ENCODE data around the gene PIGBOS1. TPM values are rescaled to one million over a fixed set of nuclear protein-coding genes. Genes with fewer than 3 reads are reported as not detected.
A peak's percentile ranks its signal among the peaks of the same experiment; 100 is the strongest.

PIGBOS1 gene, protein sequence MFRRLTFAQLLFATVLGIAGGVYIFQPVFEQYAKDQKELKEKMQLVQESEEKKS
- 10 to 100 TPM in 1 of 2 experiments, 1 to 10 TPM in 1; 8.8 to 11.0 TPM for total RNA-seq

DNA sequence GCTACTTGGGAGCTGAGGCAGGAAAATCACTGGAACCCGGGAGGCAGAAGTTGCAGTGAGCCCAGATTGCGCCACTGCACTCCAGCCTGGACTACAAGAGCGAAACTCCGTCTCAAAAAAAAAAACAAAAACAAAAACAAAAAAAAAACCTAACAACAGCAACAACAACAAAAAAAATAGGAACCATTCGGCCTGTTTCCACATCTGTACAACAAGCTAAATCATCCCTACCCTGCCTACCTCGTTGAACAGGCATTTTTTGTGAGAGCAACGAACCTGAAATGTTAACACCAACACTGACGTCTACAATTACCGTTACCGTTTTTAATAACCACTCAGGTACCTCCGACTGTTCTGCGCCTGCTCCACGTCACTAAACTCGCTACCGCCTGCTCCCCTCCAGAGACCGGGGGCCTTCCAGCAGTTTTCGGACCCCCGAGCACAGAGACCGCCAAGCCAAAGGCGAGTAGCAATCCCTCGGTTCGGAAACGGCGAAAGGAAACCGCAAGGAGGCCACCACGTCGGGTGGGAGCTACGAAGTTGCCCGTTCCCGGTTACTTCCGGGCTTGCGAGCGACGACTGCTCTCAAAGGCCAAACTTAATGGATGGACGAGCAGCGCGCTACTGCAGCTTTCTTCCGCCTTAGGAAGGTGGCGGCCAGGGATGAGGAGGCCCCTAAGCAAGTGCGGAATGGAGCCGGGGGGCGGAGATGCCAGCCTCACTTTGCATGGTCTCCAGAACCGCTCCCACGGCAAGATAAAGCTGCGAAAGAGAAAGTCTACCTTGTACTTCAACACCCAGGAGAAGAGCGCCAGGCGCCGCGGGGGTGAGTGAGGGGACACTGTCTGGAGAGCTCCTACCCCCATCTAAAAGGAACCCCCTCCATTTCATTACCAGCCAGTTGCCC lies at the start of gene PIGBOS1, which contains the start of gene PIGB:
PIGBOS1 (minus strand) TSS at position 536 of the 907 bp plus-strand sequence. CDS start 1,331 bp downstream, outside the sequence.
PIGB (plus strand) TSS at position 635 of the 907 bp plus-strand sequence; CDS start at position 664, 29 bp downstream.
- peak within 1 kb of the TSS; percentile 99 for H3K27ac Mint-ChIP-seq
- peak within 1 kb of the TSS; percentile 97 for H3K4me3 Mint-ChIP-seq
- H3K36me3 Mint-ChIP-seq (ENCODE audit: low read depth): peaks cover 24% of the 10 kb centered on the region
- no peaks in the 10 kb centered on the region for H3K27me3 Mint-ChIP-seq
- ChIA-PET POLR2A (interaction anchor here (0.6 to 1.3 kb wide), 6 partner anchors 39 to 122 kb away, joined by 3 to 4 read pairs (median 3); partner anchors contain the start of genes CCPG1, PIERCE2 and RSL24D1), CTCF (interaction anchor here (0.6 to 2.7 kb wide), 8 partner anchors 28 to 122 kb away, joined by 3 to 12 read pairs (median 3); partner anchors contain the start of genes CCPG1, PIERCE2 and RSL24D1)
- no peaks in the 10 kb centered on the region for H3K9me3 Mint-ChIP-seq (ENCODE audit: low read depth)
- DNase-seq: peak; percentile 88
- peaks cover 51% of the 10 kb centered on the region for H3K4me1 Mint-ChIP-seq
- peak; percentile 89 for ATAC-seq
- intact Hi-C loops (cut with DNase I, micrococcal nuclease): loop anchor here (1.0 to 2.0 kb wide), 5 partner anchors 30 to 122 kb away; partner anchors contain the start of genes CCPG1 (in 2 of the 2), PIERCE2 (in 2 of the 2) and RAB27A (in 1 of the 2)

DNA sequence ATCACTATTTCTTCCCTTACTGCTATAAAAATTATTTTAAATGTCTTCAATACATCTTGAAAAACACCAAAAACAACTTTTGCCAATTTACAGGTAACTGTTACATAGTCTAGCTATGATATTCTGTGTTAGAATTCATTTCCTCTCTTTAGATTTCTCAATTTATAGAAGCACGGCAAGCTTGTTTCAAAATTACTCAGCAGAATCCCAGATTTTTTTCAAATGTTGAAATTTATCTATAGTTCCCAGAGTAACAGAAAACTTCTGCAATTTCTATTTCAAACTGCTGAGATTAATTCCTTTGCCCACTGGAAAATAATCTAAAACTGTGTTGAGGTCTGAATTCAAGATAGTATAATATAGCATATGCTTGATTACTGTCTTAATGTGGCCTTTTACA lies 48.1 kb upstream of the PIGBOS1 start:
- DNase-seq (no peak), ATAC-seq (no peak)
- no peaks in the 10 kb centered on the region for H3K9me3 Mint-ChIP-seq (ENCODE audit: low read depth)
- H3K4me1 Mint-ChIP-seq: peaks cover 3% of the 10 kb centered on the region
- CTCF ChIA-PET: interaction anchor here (1.0 kb wide), 1 partner anchor 35 kb away, joined by 5 read pairs; no protein-coding TSS in a partner anchor
- intact Hi-C loops (cut with DNase I, micrococcal nuclease): no loop called here
- no peak overlapping the region for H3K4me3 Mint-ChIP-seq
- peaks cover 5% of the 10 kb centered on the region for H3K36me3 Mint-ChIP-seq (ENCODE audit: low read depth)
- no peak overlapping the region for H3K27ac Mint-ChIP-seq
- H3K27me3 Mint-ChIP-seq: no peaks in the 10 kb centered on the region
- POLR2A ChIA-PET: no interaction called here

DNA sequence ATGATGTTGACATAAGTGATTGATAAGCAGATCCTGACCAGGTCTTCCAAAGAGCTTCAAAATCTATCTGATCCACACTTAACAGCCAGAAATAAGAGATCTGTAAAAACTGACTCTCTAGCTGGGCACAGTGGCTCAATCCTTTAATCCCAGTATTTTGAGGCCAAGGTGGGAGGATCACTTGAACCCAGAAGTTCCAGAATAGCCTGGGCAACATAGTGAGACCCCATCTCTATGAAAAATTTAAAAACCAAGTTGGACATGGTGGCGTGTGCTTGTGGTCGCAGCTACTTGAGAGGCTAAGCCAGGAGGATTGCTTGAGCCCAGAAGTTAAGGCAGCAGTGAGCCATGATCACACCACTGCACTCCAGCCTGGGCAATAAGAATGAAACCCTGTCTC lies 43.7 kb upstream of the PIGBOS1 start:
- Mint-ChIP-seq H3K4me1 (peaks cover 3% of the 10 kb centered on the region), H3K9me3 (ENCODE audit: low read depth) (no peaks in the 10 kb centered on the region), H3K27ac (peak overlapping the region; percentile 23), H3K27me3 (no peaks in the 10 kb centered on the region), H3K36me3 (ENCODE audit: low read depth) (peaks cover 7% of the 10 kb centered on the region), H3K4me3 (no peak overlapping the region)
- intact Hi-C loops (cut with DNase I, micrococcal nuclease): no loop called here
- ATAC-seq (no peak), DNase-seq (no peak)
- ChIA-PET POLR2A (no interaction called here), CTCF (no interaction called here)

DNA sequence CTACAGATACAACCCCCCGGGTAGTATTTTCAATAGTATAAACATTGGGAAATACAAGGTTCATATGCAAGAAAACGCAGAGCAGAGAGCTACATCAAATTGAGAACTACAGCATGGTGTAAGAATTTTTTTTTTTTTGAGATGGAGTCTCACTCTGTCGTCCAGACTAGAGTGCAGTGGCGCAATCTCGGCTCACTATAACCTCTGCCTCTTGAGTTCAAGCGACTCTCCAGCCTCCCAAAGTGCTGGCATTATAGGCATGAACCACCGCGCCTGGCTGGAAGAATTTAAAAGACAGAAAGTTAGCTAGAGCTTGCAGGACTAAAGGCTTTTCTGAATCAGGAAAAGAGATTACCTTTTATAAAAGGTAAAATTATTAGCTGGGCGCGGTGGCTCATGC lies 42.1 kb upstream of the PIGBOS1 start:
- intact Hi-C loops (cut with DNase I, micrococcal nuclease): no loop called here
- ATAC-seq (no peak), DNase-seq (no peak)
- POLR2A ChIA-PET: interaction anchor here (0.7 kb wide), 1 partner anchor 117 kb away, joined by 5 read pairs; no protein-coding TSS in a partner anchor
- no peaks in the 10 kb centered on the region for H3K27me3 Mint-ChIP-seq
- H3K9me3 Mint-ChIP-seq (ENCODE audit: low read depth): no peaks in the 10 kb centered on the region
- CTCF ChIA-PET: interaction anchor here (0.8 kb wide), 1 partner anchor 10 kb away, joined by 3 read pairs; no protein-coding TSS in a partner anchor
- no peak overlapping the region for H3K27ac Mint-ChIP-seq
- no peaks in the 10 kb centered on the region for H3K4me1 Mint-ChIP-seq
- peaks cover 14% of the 10 kb centered on the region for H3K36me3 Mint-ChIP-seq (ENCODE audit: low read depth)
- H3K4me3 Mint-ChIP-seq: no peak overlapping the region

DNA sequence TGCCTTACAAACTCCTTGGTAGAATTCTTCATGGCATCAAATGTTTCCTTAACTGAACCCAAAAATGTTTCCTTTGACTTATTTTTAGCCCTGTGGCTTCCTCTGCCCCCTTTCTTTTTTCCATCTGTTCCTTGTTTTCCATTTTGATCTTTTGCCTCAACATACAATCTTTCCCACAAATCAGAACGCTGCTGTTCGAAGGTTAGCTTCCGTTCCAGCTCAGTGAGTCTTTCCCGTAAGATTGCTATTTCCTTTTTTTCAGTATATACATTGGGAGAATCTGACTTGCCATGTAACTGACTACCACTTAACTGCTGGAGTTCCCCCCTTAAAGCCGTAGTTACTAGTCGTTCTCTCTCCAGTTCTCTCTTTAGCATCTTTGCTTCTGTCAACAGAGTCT lies 41.3 kb upstream of the PIGBOS1 start:
- ATAC-seq (no peak), DNase-seq (no peak)
- no peaks in the 10 kb centered on the region for H3K4me1 Mint-ChIP-seq
- POLR2A ChIA-PET: interaction anchor here (0.7 kb wide), 1 partner anchor 118 kb away, joined by 5 read pairs; no protein-coding TSS in a partner anchor
- peak overlapping the region; percentile 34 for H3K27ac Mint-ChIP-seq
- no peaks in the 10 kb centered on the region for H3K9me3 Mint-ChIP-seq (ENCODE audit: low read depth)
- H3K36me3 Mint-ChIP-seq (ENCODE audit: low read depth): peaks cover 15% of the 10 kb centered on the region
- H3K27me3 Mint-ChIP-seq: no peaks in the 10 kb centered on the region
- H3K4me3 Mint-ChIP-seq: no peak overlapping the region
- CTCF ChIA-PET: interaction anchor here (0.9 kb wide), 1 partner anchor 59 kb away, joined by 3 read pairs; no protein-coding TSS in a partner anchor
- intact Hi-C loops (cut with DNase I, micrococcal nuclease): no loop called here

DNA sequence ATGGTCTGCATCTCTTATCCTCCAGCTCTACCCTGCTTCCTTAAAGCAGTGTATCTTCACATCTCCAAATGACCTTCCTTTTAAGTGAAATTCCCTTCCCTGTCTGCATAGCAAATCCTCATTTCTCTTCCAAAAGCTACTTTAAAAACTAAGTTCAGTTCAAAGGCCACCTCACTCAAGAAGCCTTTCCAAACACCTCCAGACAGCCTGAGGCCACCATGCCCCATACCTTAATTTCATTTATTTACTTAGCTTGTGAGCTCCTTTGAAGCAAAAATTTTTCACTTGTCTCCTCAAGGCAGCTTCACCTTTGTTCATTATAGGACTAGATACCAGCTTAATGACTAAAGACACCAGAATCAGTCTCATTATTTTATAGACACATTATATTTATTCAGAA lies 39.5 kb upstream of the PIGBOS1 start:
- no peak overlapping the region for H3K4me3 Mint-ChIP-seq
- POLR2A ChIA-PET: interaction anchor here (0.8 kb wide), 1 partner anchor 91 kb away, joined by 3 read pairs; no protein-coding TSS in a partner anchor
- intact Hi-C loops (cut with DNase I, micrococcal nuclease): no loop called here

DNA sequence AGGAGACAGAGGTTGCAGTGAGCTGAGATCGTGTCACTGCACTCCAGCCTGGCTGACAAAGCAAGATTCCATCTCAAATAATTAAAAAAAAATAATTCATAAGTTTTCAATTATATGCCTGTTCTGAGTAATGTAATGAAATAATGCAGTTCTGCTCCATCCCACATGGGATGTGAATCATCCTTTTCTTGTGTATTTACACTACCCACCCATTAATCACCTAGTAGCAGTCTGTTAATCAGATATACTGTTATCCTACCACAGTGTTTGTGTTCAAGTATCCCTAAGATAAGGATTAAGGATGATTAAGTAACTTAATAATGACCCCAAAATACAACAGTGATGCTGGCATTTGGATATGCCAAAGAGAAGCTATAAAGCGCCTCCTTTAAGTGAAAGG lies 38.9 kb upstream of the PIGBOS1 start:
- POLR2A ChIA-PET: interaction anchor here (0.6 to 1.0 kb wide), 2 partner anchors 38 to 128 kb away, joined by 3 read pairs; partner anchors contain the start of genes PIGB and PIGBOS1
- intact Hi-C loops (cut with DNase I, micrococcal nuclease): no loop called here

More for the DNA sequence above, 39.5 kb upstream of the PIGBOS1 start:
- no peak for ATAC-seq
- H3K27ac Mint-ChIP-seq: peak overlapping the region; percentile 17
- H3K9me3 Mint-ChIP-seq (ENCODE audit: low read depth): no peaks in the 10 kb centered on the region
- no peak for DNase-seq
- no peaks in the 10 kb centered on the region for H3K4me1 Mint-ChIP-seq
- H3K27me3 Mint-ChIP-seq: no peaks in the 10 kb centered on the region
- H3K36me3 Mint-ChIP-seq (ENCODE audit: low read depth): peaks cover 16% of the 10 kb centered on the region
- CTCF ChIA-PET: interaction anchor here (0.8 to 1.5 kb wide), 3 partner anchors 52 to 150 kb away, joined by 3 read pairs; no protein-coding TSS in a partner anchor

DNA sequence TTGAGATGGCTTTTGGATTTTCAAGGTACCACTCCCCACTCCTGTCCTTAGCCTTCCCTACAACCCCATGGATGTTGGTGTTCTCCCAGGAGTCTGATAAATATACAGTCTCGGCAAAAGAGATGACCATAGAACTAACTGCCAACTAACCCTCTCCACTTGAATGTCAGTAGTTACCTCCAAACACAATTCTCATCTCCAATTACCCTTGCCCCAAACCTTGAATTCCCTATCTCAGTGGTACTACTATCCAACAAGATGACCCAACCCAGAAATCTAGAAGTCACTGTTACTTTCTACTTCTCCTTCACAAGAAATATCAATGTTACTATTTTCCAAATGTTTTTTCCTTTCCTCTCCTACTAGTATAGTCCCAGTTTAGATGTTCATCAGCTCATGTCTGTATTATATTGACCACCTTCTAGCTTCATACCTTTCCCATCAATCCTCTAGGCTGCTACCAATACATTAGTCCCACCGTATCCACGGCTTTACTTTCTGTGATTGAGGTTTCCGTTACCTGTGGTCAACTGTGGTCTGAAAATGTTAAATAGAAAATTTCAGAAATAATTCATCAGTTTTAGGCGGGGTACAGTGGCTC lies 38.2 kb upstream of the PIGBOS1 start:
- ChIA-PET CTCF (interaction anchor here (0.8 kb wide), 1 partner anchor 27 kb away, joined by 4 read pairs; no protein-coding TSS in a partner anchor), POLR2A (interaction anchor here (1.0 kb wide), 1 partner anchor 38 kb away, joined by 3 read pairs; the partner anchor contains the start of genes PIGB and PIGBOS1)
- DNase-seq (no peak), ATAC-seq (no peak)
- H3K4me1 Mint-ChIP-seq: no peaks in the 10 kb centered on the region
- peaks cover 16% of the 10 kb centered on the region for H3K36me3 Mint-ChIP-seq (ENCODE audit: low read depth)
- no peak overlapping the region for H3K27ac Mint-ChIP-seq
- H3K9me3 Mint-ChIP-seq (ENCODE audit: low read depth): no peaks in the 10 kb centered on the region
- no peak overlapping the region for H3K4me3 Mint-ChIP-seq
- intact Hi-C loops (cut with DNase I, micrococcal nuclease): no loop called here
- H3K27me3 Mint-ChIP-seq: no peaks in the 10 kb centered on the region

More for the DNA sequence above, 38.9 kb upstream of the PIGBOS1 start:
- Mint-ChIP-seq H3K27ac (no peak overlapping the region), H3K27me3 (no peaks in the 10 kb centered on the region), H3K4me1 (no peaks in the 10 kb centered on the region), H3K4me3 (no peak overlapping the region), H3K9me3 (ENCODE audit: low read depth) (no peaks in the 10 kb centered on the region), H3K36me3 (ENCODE audit: low read depth) (peaks cover 16% of the 10 kb centered on the region)
- DNase-seq (no peak), ATAC-seq (no peak)
- CTCF ChIA-PET: interaction anchor here (0.8 to 1.5 kb wide), 2 partner anchors 28 to 150 kb away, joined by 3 to 4 read pairs; no protein-coding TSS in a partner anchor

DNA sequence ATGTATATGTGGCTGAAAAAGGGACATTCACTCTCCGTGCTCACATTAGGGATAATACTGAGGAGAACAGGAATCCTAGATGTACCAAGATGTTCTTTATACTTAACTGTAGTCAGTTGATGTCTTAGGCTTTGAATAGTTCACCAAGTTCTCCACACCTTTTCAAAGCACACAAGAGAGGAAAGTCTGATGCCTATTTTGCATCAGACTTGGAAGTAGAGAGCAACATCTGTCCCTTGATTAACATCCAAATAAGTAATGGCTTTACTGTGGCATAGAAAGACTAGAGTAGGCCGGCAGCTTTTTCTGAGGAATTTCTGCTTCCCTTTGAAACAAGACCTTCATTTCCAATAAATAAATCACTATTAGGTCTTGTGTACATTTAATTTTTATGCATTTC lies 34.1 kb upstream of the PIGBOS1 start:
- Mint-ChIP-seq H3K4me1 (no peaks in the 10 kb centered on the region), H3K9me3 (ENCODE audit: low read depth) (no peaks in the 10 kb centered on the region), H3K4me3 (no peak overlapping the region), H3K27me3 (no peaks in the 10 kb centered on the region), H3K27ac (no peak overlapping the region), H3K36me3 (ENCODE audit: low read depth) (peaks cover 23% of the 10 kb centered on the region)
- CTCF ChIA-PET: no interaction called here
- intact Hi-C loops (cut with DNase I, micrococcal nuclease): no loop called here
- POLR2A ChIA-PET: no interaction called here
- ATAC-seq: no peak
- DNase-seq: no peak

DNA sequence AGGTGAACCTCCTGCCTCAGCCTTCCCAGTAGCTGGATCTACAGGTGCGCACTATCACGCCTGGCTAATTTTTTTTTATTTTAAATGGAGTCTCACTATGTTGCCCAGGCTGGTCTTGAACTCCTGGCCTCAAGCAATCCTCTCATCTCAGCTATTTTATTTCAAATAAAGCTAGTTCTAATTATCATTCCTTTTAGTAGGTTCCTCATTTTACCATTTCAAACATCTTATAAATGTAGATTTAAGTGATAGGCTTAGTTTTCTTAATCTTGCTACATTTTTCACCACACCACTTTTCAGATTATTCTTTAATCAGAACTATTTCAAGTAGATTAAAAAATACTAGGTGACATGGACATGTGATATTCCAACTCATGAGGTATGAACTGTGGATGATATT lies 30.4 kb upstream of the PIGBOS1 start:
- no peaks in the 10 kb centered on the region for H3K9me3 Mint-ChIP-seq (ENCODE audit: low read depth)
- ATAC-seq: no peak
- ChIA-PET POLR2A (no interaction called here), CTCF (no interaction called here)
- no peak overlapping the region for H3K4me3 Mint-ChIP-seq
- intact Hi-C loops (cut with DNase I, micrococcal nuclease): no loop called here
- H3K4me1 Mint-ChIP-seq: no peaks in the 10 kb centered on the region
- H3K27me3 Mint-ChIP-seq: no peaks in the 10 kb centered on the region
- no peak overlapping the region for H3K27ac Mint-ChIP-seq
- DNase-seq: no peak
- peaks cover 31% of the 10 kb centered on the region for H3K36me3 Mint-ChIP-seq (ENCODE audit: low read depth)

DNA sequence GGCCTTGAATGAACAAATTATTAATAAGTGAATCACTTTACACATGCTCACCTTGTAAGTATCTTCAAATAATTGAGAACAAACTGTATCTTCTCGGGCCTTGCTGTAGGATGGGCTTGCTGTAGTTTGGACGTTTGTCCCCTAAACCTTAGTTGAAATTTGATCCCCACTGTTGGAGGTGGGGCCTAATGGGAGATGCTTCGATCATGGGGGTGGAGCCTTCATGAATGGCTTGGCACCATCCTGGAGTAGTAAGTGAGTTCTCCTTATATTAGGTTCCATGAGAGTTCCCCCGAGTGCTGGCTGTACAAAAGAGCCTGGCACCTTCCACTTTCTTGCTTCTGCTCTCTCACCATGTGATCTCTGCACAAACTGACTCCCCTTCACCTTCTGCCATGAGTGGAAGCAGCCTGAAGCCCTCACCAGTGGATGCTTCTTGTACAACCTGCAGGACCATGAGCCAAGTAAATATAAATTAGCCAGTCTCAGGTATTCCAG lies 29.4 kb upstream of the PIGBOS1 start:
- H3K4me3 Mint-ChIP-seq: no peak overlapping the region
- H3K27ac Mint-ChIP-seq: peak overlapping the region; percentile 31
- intact Hi-C loops (cut with DNase I, micrococcal nuclease): no loop called here
- H3K9me3 Mint-ChIP-seq (ENCODE audit: low read depth): no peaks in the 10 kb centered on the region
- H3K27me3 Mint-ChIP-seq: no peaks in the 10 kb centered on the region
- CTCF ChIA-PET: no interaction called here
- DNase-seq (no peak), ATAC-seq (no peak)
- H3K4me1 Mint-ChIP-seq: no peaks in the 10 kb centered on the region
- H3K36me3 Mint-ChIP-seq (ENCODE audit: low read depth): peaks cover 39% of the 10 kb centered on the region
- POLR2A ChIA-PET: no interaction called here

Measured in activated CD4-positive, alpha-beta T cell treated with anti-CD3 and anti-CD28 coated beads for 36 hours (primary cell).